Naive thymus-derived CD8-positive, alpha-beta T cell (primary cell): Measurements from ENCODE around the gene GABRA6. TPM values are rescaled to one million over a fixed set of nuclear protein-coding genes. Genes with fewer than 3 reads are reported as not detected.
"Not testable (repeated sequence)": the region's sequence is repeated elsewhere in the genome, so short reads cannot be mapped to it uniquely, and the experiment has no call there.

Experiments used
- ATAC-seq, 2 donors: fragments of 150-1000 bp; cut with Tn5 transposase in 1 of 2; sonication (Bioruptor Pico), chemical (Tn5 transposase) in 1 of 2; 1 replicate in 1 of 2; 2 replicates in 1 of 2; pipeline ENCODE4 v1.10.0; 2021; ENCODE audit warnings: mild to moderate bottlenecking in 2 of 2, moderate library complexity in 2 of 2
- POLR2A ChIA-PET: fragments of 350-600 bp; sonication (Branson Sonifier 250); formaldehyde crosslinking; loops from one replicate; lab custom pipeline; 2021; ENCODE audit warnings: antibody characterized with exemption; lab: Charles Lee
- DNase-seq, 10 donors: peaks; one replicate each; pipeline versions ENCODE4 v3.0.0 to v3.0.0-alpha.2; 2020 to 2022
- H3K27ac Mint-ChIP-seq, 10 donors: one replicate each; pipeline ENCODE4 v1.8.0; 2020 to 2022; ENCODE audit warnings: mild to moderate bottlenecking in 10 of 10, mixed read lengths in 10 of 10, moderate library complexity in 4 of 10, inconsistent platforms in 1 of 10
- H3K27me3 Mint-ChIP-seq, 5 donors: one replicate each; pipeline ENCODE4 v1.8.0; 2021 to 2022; ENCODE audit warnings: mixed read lengths in 5 of 5
- H3K36me3 Mint-ChIP-seq, 3 donors: one replicate each; pipeline ENCODE4 v1.8.0; 2020 to 2022; ENCODE audit warnings: mixed read lengths in 3 of 3, mild to moderate bottlenecking in 2 of 3, inconsistent platforms in 1 of 3
- H3K4me1 Mint-ChIP-seq, 4 donors: one replicate each; pipeline ENCODE4 v1.8.0; 2021 to 2022; ENCODE audit warnings: mixed read lengths in 4 of 4
- H3K4me3 Mint-ChIP-seq, 10 donors: one replicate each; pipeline ENCODE4 v1.8.0; 2020 to 2022; ENCODE audit warnings: mild to moderate bottlenecking in 10 of 10, mixed read lengths in 10 of 10, moderate library complexity in 6 of 10, inconsistent platforms in 1 of 10
- H3K9me3 Mint-ChIP-seq, 9 donors: one replicate each; pipeline ENCODE4 v1.8.0; 2020 to 2022; ENCODE audit warnings: mixed read lengths in 9 of 9, mild to moderate bottlenecking in 3 of 9, inconsistent platforms in 1 of 9, moderate library complexity in 1 of 9
- polyA plus RNA-seq, 3 donors: library from polyadenylated mRNA; unstranded; fragments of 300-500 nt; fragmentation: Illumina TruSeq; gene quantifications; one replicate each; pipeline ENCODE4 v1.2.3, GENCODE V29; 2021
- total RNA-seq, 8 experiments: library from RNA in 2 of 8; stranded (reverse) in 2 of 8; gene quantifications; one replicate each; pipeline ENCODE4 v1.2.3 and lab custom pipeline; 2021 to 2026

GABRA6 gene
- total RNA-seq: not detected
- not detected for polyA plus RNA-seq
- 0 to 0.09 (median 0) reads per million in 6 experiments for total RNA-seq (lab: John Stamatoyannopoulos, UW)

GRCh38 chr5:161685461-161685860 is at the start of gene GABRA6:
GABRA6 (plus strand) TSS chr5:161685721; CDS start chr5:161685990, 269 bp downstream.
- Mint-ChIP-seq H3K27ac (peak within 1 kb of the TSS in 1 of 10 donors; percentile 14), H3K27me3 (no peaks in the 10 kb centered on the region), H3K4me3 (no peak within 1 kb of the TSS), H3K9me3 (peaks cover 0 to 12% (median 6%) of the 10 kb centered on the region in 9 donors), H3K36me3 (no peaks in the 10 kb centered on the region), H3K4me1 (no peaks in the 10 kb centered on the region)
- POLR2A ChIA-PET: no interaction called here
- DNase-seq (no peak), ATAC-seq (no peak)

- Mint-ChIP-seq H3K27ac (no peak overlapping the region), H3K27me3 (no peaks in the 10 kb centered on the region), H3K4me1 (no peaks in the 10 kb centered on the region), H3K4me3 (no peak overlapping the region), H3K36me3 (no peaks in the 10 kb centered on the region), H3K9me3 (peaks cover 0 to 11% (median 5%) of the 10 kb centered on the region in 9 donors)
- no peak for DNase-seq
- ATAC-seq: no peak
- POLR2A ChIA-PET: no interaction called here
Observed at GRCh38 chr5:161637591-161637990, 47.9 kb upstream of the GABRA6 start.

- no peak for ATAC-seq
- no peak overlapping the region for H3K4me3 Mint-ChIP-seq
- H3K9me3 Mint-ChIP-seq: peaks cover 0 to 16% (median 3%) of the 10 kb centered on the region in 9 donors
- no peaks in the 10 kb centered on the region for H3K27me3 Mint-ChIP-seq
- POLR2A ChIA-PET: no interaction called here
- no peaks in the 10 kb centered on the region for H3K4me1 Mint-ChIP-seq
- no peaks in the 10 kb centered on the region for H3K36me3 Mint-ChIP-seq
- no peak for DNase-seq
- H3K27ac Mint-ChIP-seq: no peak overlapping the region
Observed at GRCh38 chr5:161641444-161641843, 44.1 kb upstream of the GABRA6 start.

- DNase-seq (no peak), ATAC-seq (no peak)
- POLR2A ChIA-PET: no interaction called here
- Mint-ChIP-seq H3K27ac (no peak overlapping the region), H3K4me3 (no peak overlapping the region), H3K27me3 (no peaks in the 10 kb centered on the region), H3K9me3 (peaks cover 0 to 22% (median 4%) of the 10 kb centered on the region in 9 donors), H3K36me3 (no peaks in the 10 kb centered on the region), H3K4me1 (no peaks in the 10 kb centered on the region)
Observed at GRCh38 chr5:161645264-161645663, 40.3 kb upstream of the GABRA6 start.

- H3K4me3 Mint-ChIP-seq, POLR2A ChIA-PET, ATAC-seq, H3K27ac Mint-ChIP-seq, H3K36me3 Mint-ChIP-seq, DNase-seq, H3K4me1 Mint-ChIP-seq, H3K27me3 Mint-ChIP-seq: not testable (repeated sequence)
- peaks cover under 1 to 45% (median 12%) of the 10 kb centered on the region in 9 donors for H3K9me3 Mint-ChIP-seq
Observed at GRCh38 chr5:161651926-161652325, 33.6 kb upstream of the GABRA6 start.

- Mint-ChIP-seq H3K27me3 (no peaks in the 10 kb centered on the region), H3K27ac (no peak overlapping the region), H3K36me3 (no peaks in the 10 kb centered on the region), H3K9me3 (peaks cover 0 to 17% (median 4%) of the 10 kb centered on the region in 9 donors), H3K4me3 (no peak overlapping the region), H3K4me1 (no peaks in the 10 kb centered on the region)
- no peak for DNase-seq
- ATAC-seq: no peak
- POLR2A ChIA-PET: no interaction called here
Observed at GRCh38 chr5:161660806-161661205, 24.7 kb upstream of the GABRA6 start.

GRCh38 chr5:161663431-161663830 is 22.1 kb upstream of the GABRA6 start:
- no peak for DNase-seq
- POLR2A ChIA-PET: no interaction called here
- no peaks in the 10 kb centered on the region for H3K27me3 Mint-ChIP-seq
- no peak for ATAC-seq
- H3K27ac Mint-ChIP-seq: no peak overlapping the region
- H3K36me3 Mint-ChIP-seq: no peaks in the 10 kb centered on the region
- H3K4me3 Mint-ChIP-seq: no peak overlapping the region
- no peaks in the 10 kb centered on the region for H3K4me1 Mint-ChIP-seq
- H3K9me3 Mint-ChIP-seq: peaks cover 0 to 23% (median 6%) of the 10 kb centered on the region in 9 donors

- no peaks in the 10 kb centered on the region for H3K27me3 Mint-ChIP-seq
- DNase-seq (no peak), ATAC-seq (no peak)
- no peaks in the 10 kb centered on the region for H3K36me3 Mint-ChIP-seq
- POLR2A ChIA-PET: no interaction called here
- H3K4me1 Mint-ChIP-seq: no peaks in the 10 kb centered on the region
- H3K27ac Mint-ChIP-seq: no peak overlapping the region
- H3K9me3 Mint-ChIP-seq: peaks cover 0 to 10% (median 2%) of the 10 kb centered on the region in 9 donors
- H3K4me3 Mint-ChIP-seq: no peak overlapping the region
Observed at GRCh38 chr5:161676103-161676502, 9.4 kb upstream of the GABRA6 start.

GRCh38 chr5:161686149-161686548 is 628 bp downstream of the GABRA6 start:
- ATAC-seq (no peak), DNase-seq (no peak)
- no peaks in the 10 kb centered on the region for H3K4me1 Mint-ChIP-seq
- peaks cover 0 to 12% (median 6%) of the 10 kb centered on the region in 9 donors for H3K9me3 Mint-ChIP-seq
- no peak overlapping the region for H3K27ac Mint-ChIP-seq
- H3K36me3 Mint-ChIP-seq: no peaks in the 10 kb centered on the region
- no peaks in the 10 kb centered on the region for H3K27me3 Mint-ChIP-seq
- POLR2A ChIA-PET: no interaction called here
- H3K4me3 Mint-ChIP-seq: no peak overlapping the region

GRCh38 chr5:161686881-161687280 is 1.4 kb downstream of the GABRA6 start:
- no peak for DNase-seq
- H3K9me3 Mint-ChIP-seq: peaks cover 0 to 12% (median 6%) of the 10 kb centered on the region in 9 donors
- H3K4me3 Mint-ChIP-seq: no peak overlapping the region
- no peaks in the 10 kb centered on the region for H3K4me1 Mint-ChIP-seq
- H3K27me3 Mint-ChIP-seq: no peaks in the 10 kb centered on the region
- POLR2A ChIA-PET: no interaction called here
- H3K27ac Mint-ChIP-seq: no peak overlapping the region
- ATAC-seq: no peak
- no peaks in the 10 kb centered on the region for H3K36me3 Mint-ChIP-seq

- Mint-ChIP-seq H3K4me1 (no peaks in the 10 kb centered on the region), H3K27ac (no peak overlapping the region), H3K9me3 (peaks cover 0 to 12% (median 6%) of the 10 kb centered on the region in 9 donors), H3K4me3 (no peak overlapping the region), H3K27me3 (no peaks in the 10 kb centered on the region), H3K36me3 (no peaks in the 10 kb centered on the region)
- ATAC-seq (no peak), DNase-seq (no peak)
- POLR2A ChIA-PET: no interaction called here
Observed at GRCh38 chr5:161687316-161687715, 1.8 kb downstream of the GABRA6 start.

GRCh38 chr5:161691911-161692310 is 6.4 kb downstream of the GABRA6 start:
- no peaks in the 10 kb centered on the region for H3K4me1 Mint-ChIP-seq
- H3K4me3 Mint-ChIP-seq: no peak overlapping the region
- no peaks in the 10 kb centered on the region for H3K27me3 Mint-ChIP-seq
- no peaks in the 10 kb centered on the region for H3K36me3 Mint-ChIP-seq
- POLR2A ChIA-PET: no interaction called here
- no peak for DNase-seq
- H3K9me3 Mint-ChIP-seq: peaks cover 0 to 12% (median 1%) of the 10 kb centered on the region in 9 donors
- H3K27ac Mint-ChIP-seq: no peak overlapping the region
- no peak for ATAC-seq

GRCh38 chr5:161697001-161697400 is 11.5 kb downstream of the GABRA6 start:
- no peaks in the 10 kb centered on the region for H3K4me1 Mint-ChIP-seq

GRCh38 chr5:161700065-161700464 is 14.5 kb downstream of the GABRA6 start:
- Mint-ChIP-seq H3K27ac (no peak overlapping the region), H3K27me3 (no peaks in the 10 kb centered on the region), H3K36me3 (no peaks in the 10 kb centered on the region), H3K4me1 (no peaks in the 10 kb centered on the region), H3K9me3 (peaks cover 0 to 10% (median 4%) of the 10 kb centered on the region in 9 donors), H3K4me3 (no peak overlapping the region)
- POLR2A ChIA-PET: no interaction called here
- ATAC-seq (no peak), DNase-seq (no peak)

More at GRCh38 chr5:161697001-161697400, 11.5 kb downstream of the GABRA6 start:
- H3K36me3 Mint-ChIP-seq: no peaks in the 10 kb centered on the region
- H3K27ac Mint-ChIP-seq: no peak overlapping the region
- H3K9me3 Mint-ChIP-seq: peaks cover 0 to 10% (median 4%) of the 10 kb centered on the region in 9 donors
- H3K4me3 Mint-ChIP-seq: no peak overlapping the region
- no peak for DNase-seq
- ATAC-seq: no peak
- POLR2A ChIA-PET: no interaction called here
- H3K27me3 Mint-ChIP-seq: no peaks in the 10 kb centered on the region
